ENCODE results near the gene AFMID. TPM values are rescaled to one million over a fixed set of nuclear protein-coding genes. Genes with fewer than 3 reads are reported as not detected.

AFMID gene
- total RNA-seq, 2 experiments from 2014 or later = 17.1 to 24.2 TPM

- CTCF ChIA-PET = interaction anchor here (1.3 to 2.8 kb wide), 3 partner anchors 25 to 140 kb away, joined by 3 to 24 read pairs (median 4); no protein-coding TSS in a partner anchor
- peaks cover 7% of the 10 kb centered on the region for H3K27me3 Mint-ChIP-seq
- no peaks in the 10 kb centered on the region for H3K9me3 Mint-ChIP-seq (ENCODE audit: low read depth)
- no peak overlapping the region for H3K4me3 Mint-ChIP-seq
- ATAC-seq (no peak), DNase-seq (no peak)
- peaks cover 26% of the 10 kb centered on the region for H3K36me3 Mint-ChIP-seq
- H3K4me1 Mint-ChIP-seq = peaks cover 5% of the 10 kb centered on the region
- no peak overlapping the region for H3K27ac Mint-ChIP-seq
These were observed 38.1 kb downstream of the AFMID start for GRCh38 chr17:78225088-78225865.

- Mint-ChIP-seq H3K36me3 (peaks cover 21% of the 10 kb centered on the region), H3K9me3 (ENCODE audit: low read depth) (no peaks in the 10 kb centered on the region), H3K4me1 (peaks cover 5% of the 10 kb centered on the region), H3K27me3 (peaks cover 17% of the 10 kb centered on the region), H3K27ac (no peak overlapping the region), H3K4me3 (no peak overlapping the region)
- no peak for ATAC-seq
- DNase-seq = no peak
- CTCF ChIA-PET = interaction anchor here (1.3 to 2.8 kb wide), 3 partner anchors 24 to 141 kb away, joined by 3 to 24 read pairs (median 4); no protein-coding TSS in a partner anchor
These were observed 39.0 kb downstream of the AFMID start for GRCh38 chr17:78226055-78226758.

GRCh38 chr17:78226759-78227454, 39.7 kb downstream of the AFMID start:
- Mint-ChIP-seq H3K4me3 (no peak overlapping the region), H3K4me1 (peaks cover 5% of the 10 kb centered on the region), H3K27me3 (peaks cover 20% of the 10 kb centered on the region), H3K27ac (no peak overlapping the region), H3K9me3 (ENCODE audit: low read depth) (no peaks in the 10 kb centered on the region), H3K36me3 (peaks cover 19% of the 10 kb centered on the region)
- no peak for DNase-seq
- ATAC-seq = no peak
- CTCF ChIA-PET = interaction anchor here (2.8 kb wide), 1 partner anchor 23 kb away, joined by 24 read pairs; no protein-coding TSS in a partner anchor

- ATAC-seq = no peak
- CTCF ChIA-PET = interaction anchor here (1.5 kb wide), 1 partner anchor 194 kb away, joined by 3 read pairs; no protein-coding TSS in a partner anchor
- no peak overlapping the region for H3K27ac Mint-ChIP-seq
These were observed 40.3 kb downstream of the AFMID start for GRCh38 chr17:78227455-78227916.

GRCh38 chr17:78228176-78228575, 41.0 kb downstream of the AFMID start:
- ATAC-seq (no peak), DNase-seq (no peak)
- Mint-ChIP-seq H3K27me3 (peaks cover 33% of the 10 kb centered on the region), H3K4me3 (no peak overlapping the region), H3K36me3 (peaks cover 14% of the 10 kb centered on the region), H3K9me3 (ENCODE audit: low read depth) (no peaks in the 10 kb centered on the region), H3K27ac (no peak overlapping the region), H3K4me1 (peaks cover 8% of the 10 kb centered on the region)
- CTCF ChIA-PET = interaction anchor here (1.5 kb wide), 1 partner anchor 193 kb away, joined by 3 read pairs; no protein-coding TSS in a partner anchor

More at GRCh38 chr17:78227455-78227916, 40.3 kb downstream of the AFMID start:
- Mint-ChIP-seq H3K36me3 (peaks cover 19% of the 10 kb centered on the region), H3K27me3 (peaks cover 26% of the 10 kb centered on the region), H3K4me3 (no peak overlapping the region), H3K4me1 (peaks cover 6% of the 10 kb centered on the region), H3K9me3 (ENCODE audit: low read depth) (no peaks in the 10 kb centered on the region)
- no peak for DNase-seq

- Mint-ChIP-seq H3K36me3 (no peaks in the 10 kb centered on the region), H3K27me3 (peaks cover 33% of the 10 kb centered on the region), H3K9me3 (ENCODE audit: low read depth) (no peaks in the 10 kb centered on the region), H3K4me3 (no peak overlapping the region), H3K27ac (no peak overlapping the region), H3K4me1 (peaks cover 8% of the 10 kb centered on the region)
- DNase-seq = no peak
- CTCF ChIA-PET = no interaction called here
- no peak for ATAC-seq
These were observed 43.2 kb downstream of the AFMID start for GRCh38 chr17:78230252-78230962.

GRCh38 chr17:78230996-78231935, 44.1 kb downstream of the AFMID start, which contains the start of gene TMEM235:
TSS of gene TMEM235 (plus strand) at chr17:78231631. CDS start at chr17:78232024, 393 bp downstream.
- DNase-seq = no peak
- Mint-ChIP-seq H3K36me3 (no peaks in the 10 kb centered on the region), H3K27ac (no peak within 1 kb of the TSS), H3K4me1 (peaks cover 8% of the 10 kb centered on the region), H3K27me3 (peaks cover 33% of the 10 kb centered on the region), H3K9me3 (ENCODE audit: low read depth) (no peaks in the 10 kb centered on the region), H3K4me3 (no peak within 1 kb of the TSS)
- CTCF ChIA-PET = interaction anchor here (0.7 kb wide), 1 partner anchor 207 kb away, joined by 3 read pairs; no protein-coding TSS in a partner anchor
- ATAC-seq = no peak

- H3K27me3 Mint-ChIP-seq = peaks cover 32% of the 10 kb centered on the region
- peaks cover 3% of the 10 kb centered on the region for H3K4me1 Mint-ChIP-seq
- H3K27ac Mint-ChIP-seq = no peak overlapping the region
- no peak overlapping the region for H3K4me3 Mint-ChIP-seq
- DNase-seq (no peak), ATAC-seq (peak; percentile 77)
- no peaks in the 10 kb centered on the region for H3K36me3 Mint-ChIP-seq
- no peaks in the 10 kb centered on the region for H3K9me3 Mint-ChIP-seq (ENCODE audit: low read depth)
- CTCF ChIA-PET = interaction anchor here (0.7 kb wide), 1 partner anchor 206 kb away, joined by 3 read pairs; no protein-coding TSS in a partner anchor
These were observed 45.1 kb downstream of the AFMID start for GRCh38 chr17:78231991-78232858.

- Mint-ChIP-seq H3K36me3 (no peaks in the 10 kb centered on the region), H3K27ac (no peak overlapping the region), H3K4me1 (peaks cover 3% of the 10 kb centered on the region), H3K4me3 (no peak overlapping the region), H3K27me3 (peaks cover 28% of the 10 kb centered on the region), H3K9me3 (ENCODE audit: low read depth) (no peaks in the 10 kb centered on the region)
- no peak for ATAC-seq
- no peak for DNase-seq
- CTCF ChIA-PET = no interaction called here
These were observed 45.7 kb downstream of the AFMID start for GRCh38 chr17:78232859-78233173.

GRCh38 chr17:78233678-78234077, 46.5 kb downstream of the AFMID start:
- CTCF ChIA-PET = no interaction called here
- ATAC-seq = no peak
- no peaks in the 10 kb centered on the region for H3K36me3 Mint-ChIP-seq
- no peaks in the 10 kb centered on the region for H3K9me3 Mint-ChIP-seq (ENCODE audit: low read depth)
- no peak overlapping the region for H3K27ac Mint-ChIP-seq
- H3K4me3 Mint-ChIP-seq = no peak overlapping the region
- peaks cover 28% of the 10 kb centered on the region for H3K27me3 Mint-ChIP-seq
- peaks cover 3% of the 10 kb centered on the region for H3K4me1 Mint-ChIP-seq
- DNase-seq = no peak

- DNase-seq (no peak), ATAC-seq (no peak)
- Mint-ChIP-seq H3K4me3 (no peak overlapping the region), H3K27ac (no peak overlapping the region), H3K36me3 (no peaks in the 10 kb centered on the region), H3K27me3 (peaks cover 28% of the 10 kb centered on the region), H3K9me3 (ENCODE audit: low read depth) (no peaks in the 10 kb centered on the region), H3K4me1 (peaks cover 3% of the 10 kb centered on the region)
- CTCF ChIA-PET = interaction anchor here (0.6 kb wide), 1 partner anchor 257 kb away, joined by 3 read pairs; no protein-coding TSS in a partner anchor
These were observed 47.2 kb downstream of the AFMID start for GRCh38 chr17:78234261-78234865.

Data from activated CD8-positive, alpha-beta memory T cell treated with anti-CD3 and anti-CD28 coated beads, Interleukin-2, amount 10 ng/mL, durations not matched to agents 7 days and 5 days (primary cell).